Activated B cell treated with CpG ODN at 0.5 μM for 24 hours (primary cell): ENCODE data around the gene ELL2. TPM values are rescaled to one million over a fixed set of nuclear protein-coding genes. Genes with fewer than 3 reads are reported as not detected.

Experiments used
- ATAC-seq: fragments of 200-7000 bp; cut with Tn5 transposase; one replicate; pipeline ENCODE4 v1.10.0; 2021; ENCODE audit warnings: low read depth, mild to moderate bottlenecking, moderate library complexity
- CTCF ChIA-PET: fragments of 350-600 bp; sonication (Branson Sonifier 250); formaldehyde crosslinking; loops from one replicate; lab custom pipeline; 2021; ENCODE audit warnings: antibody characterized with exemption; lab: Charles Lee
- POLR2A ChIA-PET: fragments of 350-600 bp; sonication (Branson Sonifier 250); formaldehyde crosslinking; loops from one replicate; lab custom pipeline; 2021; ENCODE audit warnings: antibody characterized with exemption; lab: Charles Lee
- DNase-seq: peaks from one replicate; pipeline ENCODE4 v3.0.0; 2022
- H3K27ac Mint-ChIP-seq: one replicate; pipeline ENCODE4 v1.8.0; 2020; ENCODE audit warnings: mixed read lengths
- H3K27me3 Mint-ChIP-seq: one replicate; pipeline ENCODE4 v1.8.0; 2021; ENCODE audit warnings: mixed read lengths
- H3K36me3 Mint-ChIP-seq: one replicate; pipeline ENCODE4 v1.8.0; 2021; ENCODE audit warnings: low read depth, mixed read lengths
- H3K4me1 Mint-ChIP-seq: one replicate; pipeline ENCODE4 v1.8.0; 2021; ENCODE audit warnings: mixed read lengths
- H3K4me3 Mint-ChIP-seq: one replicate; pipeline ENCODE4 v1.8.0; 2020; ENCODE audit warnings: mild to moderate bottlenecking, mixed read lengths
- H3K9me3 Mint-ChIP-seq: one replicate; pipeline ENCODE4 v1.8.0; 2020; ENCODE audit warnings: mixed read lengths
- intact Hi-C: fragments of 100-400 bp; cut with micrococcal nuclease; formaldehyde crosslinking; loops from one replicate; pipeline ENCODE4 v1.15.1; 2024
- total RNA-seq: library from RNA; stranded (reverse); gene quantifications from 2 replicates; pipeline ENCODE4 v1.2.3, GENCODE V29; 2022
- TF ChIP-seq, protein P1 (sequence below): fragments of 200-600 bp; IDR thresholded peaks from one replicate; pipeline ENCODE4 v1.8.0; 2022; ENCODE audit warnings: antibody characterized with exemption, mild to moderate bottlenecking

Gene ELL2
- total RNA-seq, 1 donor from 2014 or later = 56.0 TPM

DNA sequence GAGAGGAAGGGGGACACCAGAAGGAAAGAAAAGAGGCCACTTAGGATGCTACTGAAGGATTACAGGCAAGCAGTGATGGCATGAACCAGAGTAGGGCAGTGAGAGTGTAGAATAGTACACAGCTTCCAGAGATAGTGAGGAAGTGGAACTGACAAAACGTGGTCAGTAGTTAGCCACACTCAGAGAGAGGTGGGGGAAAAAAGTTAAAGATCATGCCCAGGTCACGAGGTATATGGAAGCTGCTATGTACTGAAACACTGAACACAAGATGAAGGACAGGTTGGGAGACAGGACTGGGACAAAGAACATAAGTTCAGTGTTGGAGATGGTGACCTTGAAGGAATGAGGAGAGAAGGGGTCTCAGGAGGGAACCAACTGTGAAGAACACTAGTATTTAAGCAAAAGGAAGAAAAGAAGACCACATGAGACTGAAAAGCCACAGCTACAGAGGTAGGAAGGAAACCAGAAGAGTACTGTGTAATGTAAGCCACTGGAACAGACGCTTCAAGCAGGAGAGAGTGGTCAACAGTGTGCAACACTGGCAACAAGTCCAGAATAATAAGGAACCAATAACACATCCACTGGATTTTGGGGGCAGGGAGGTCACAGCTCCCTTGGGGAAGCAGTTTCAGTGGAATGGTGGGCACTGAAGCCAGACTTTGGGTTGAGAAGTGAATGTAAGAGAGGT, 45.5 kb downstream of the ELL2 start:
- H3K4me3 Mint-ChIP-seq = no peak overlapping the region
- H3K4me1 Mint-ChIP-seq = peaks cover 31% of the 10 kb centered on the region
- peaks cover 40% of the 10 kb centered on the region for H3K36me3 Mint-ChIP-seq
- no peak for ATAC-seq
- H3K27ac Mint-ChIP-seq = no peak overlapping the region
- intact Hi-C loops = no loop called here
- no peaks in the 10 kb centered on the region for H3K27me3 Mint-ChIP-seq
- DNase-seq = no peak
- no peaks in the 10 kb centered on the region for H3K9me3 Mint-ChIP-seq
- TF ChIP-seq, protein P1, sequence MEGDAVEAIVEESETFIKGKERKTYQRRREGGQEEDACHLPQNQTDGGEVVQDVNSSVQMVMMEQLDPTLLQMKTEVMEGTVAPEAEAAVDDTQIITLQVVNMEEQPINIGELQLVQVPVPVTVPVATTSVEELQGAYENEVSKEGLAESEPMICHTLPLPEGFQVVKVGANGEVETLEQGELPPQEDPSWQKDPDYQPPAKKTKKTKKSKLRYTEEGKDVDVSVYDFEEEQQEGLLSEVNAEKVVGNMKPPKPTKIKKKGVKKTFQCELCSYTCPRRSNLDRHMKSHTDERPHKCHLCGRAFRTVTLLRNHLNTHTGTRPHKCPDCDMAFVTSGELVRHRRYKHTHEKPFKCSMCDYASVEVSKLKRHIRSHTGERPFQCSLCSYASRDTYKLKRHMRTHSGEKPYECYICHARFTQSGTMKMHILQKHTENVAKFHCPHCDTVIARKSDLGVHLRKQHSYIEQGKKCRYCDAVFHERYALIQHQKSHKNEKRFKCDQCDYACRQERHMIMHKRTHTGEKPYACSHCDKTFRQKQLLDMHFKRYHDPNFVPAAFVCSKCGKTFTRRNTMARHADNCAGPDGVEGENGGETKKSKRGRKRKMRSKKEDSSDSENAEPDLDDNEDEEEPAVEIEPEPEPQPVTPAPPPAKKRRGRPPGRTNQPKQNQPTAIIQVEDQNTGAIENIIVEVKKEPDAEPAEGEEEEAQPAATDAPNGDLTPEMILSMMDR = no peak
- CTCF ChIA-PET = interaction anchor here (0.7 to 1.2 kb wide), 2 partner anchors 8 to 13 kb away, joined by 3 read pairs; no protein-coding TSS in a partner anchor
- POLR2A ChIA-PET = no interaction called here

DNA sequence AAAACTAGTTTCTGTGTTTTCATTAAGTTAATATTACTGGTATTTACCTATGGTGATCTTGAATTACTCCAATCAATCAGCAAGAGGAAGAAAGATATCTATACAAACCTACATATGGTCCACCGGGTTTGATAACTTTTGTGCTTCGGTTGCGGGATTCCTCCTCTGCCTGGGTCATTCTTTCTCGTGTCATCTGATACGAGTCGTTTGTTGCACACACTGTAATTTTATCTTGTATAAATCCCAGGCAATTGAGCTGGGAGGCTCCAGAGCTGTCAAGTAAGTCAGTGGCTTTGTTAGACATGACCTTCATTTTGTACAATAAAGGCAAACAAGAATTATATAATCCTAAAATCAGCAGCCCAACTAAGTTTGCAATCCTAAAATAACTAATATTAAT, 48.0 kb downstream of the ELL2 start:
- TF ChIP-seq, protein P1 = no peak
- peaks cover 20% of the 10 kb centered on the region for H3K4me1 Mint-ChIP-seq
- H3K27ac Mint-ChIP-seq = no peak overlapping the region
- peaks cover 42% of the 10 kb centered on the region for H3K36me3 Mint-ChIP-seq
- ChIA-PET POLR2A (no interaction called here), CTCF (no interaction called here)
- H3K9me3 Mint-ChIP-seq = no peaks in the 10 kb centered on the region
- no peaks in the 10 kb centered on the region for H3K27me3 Mint-ChIP-seq
- intact Hi-C loops = no loop called here
- ATAC-seq (no peak), DNase-seq (no peak)
- no peak overlapping the region for H3K4me3 Mint-ChIP-seq

DNA sequence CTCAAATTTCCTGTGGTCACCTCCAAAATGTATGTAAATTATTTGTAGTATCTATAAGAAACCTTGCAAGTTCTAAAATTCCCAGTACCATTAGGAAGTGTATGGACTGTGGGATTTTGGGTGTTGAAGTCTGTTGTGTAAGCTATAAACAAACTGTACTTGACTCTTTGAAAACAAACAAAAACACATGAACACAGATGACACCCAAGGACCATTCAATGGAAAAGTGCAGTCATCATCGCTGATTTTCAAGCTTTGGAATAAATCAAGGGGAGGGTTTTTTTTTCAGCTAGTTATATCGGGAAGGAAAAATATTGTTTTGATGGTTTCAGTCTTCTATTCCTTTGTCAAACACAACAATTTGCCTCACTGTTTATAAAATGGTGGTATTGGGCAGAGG, 49.6 kb downstream of the ELL2 start:
- intact Hi-C loops = no loop called here
- no peaks in the 10 kb centered on the region for H3K27me3 Mint-ChIP-seq
- no peak overlapping the region for H3K4me3 Mint-ChIP-seq
- TF ChIP-seq, protein P1 = no peak
- ChIA-PET CTCF (interaction anchor here (1.0 kb wide), 1 partner anchor 17 kb away, joined by 4 read pairs; no protein-coding TSS in a partner anchor), POLR2A (no interaction called here)
- no peaks in the 10 kb centered on the region for H3K9me3 Mint-ChIP-seq
- peaks cover 16% of the 10 kb centered on the region for H3K4me1 Mint-ChIP-seq
- DNase-seq = no peak
- H3K36me3 Mint-ChIP-seq = peaks cover 46% of the 10 kb centered on the region
- H3K27ac Mint-ChIP-seq = no peak overlapping the region
- no peak for ATAC-seq

DNA sequence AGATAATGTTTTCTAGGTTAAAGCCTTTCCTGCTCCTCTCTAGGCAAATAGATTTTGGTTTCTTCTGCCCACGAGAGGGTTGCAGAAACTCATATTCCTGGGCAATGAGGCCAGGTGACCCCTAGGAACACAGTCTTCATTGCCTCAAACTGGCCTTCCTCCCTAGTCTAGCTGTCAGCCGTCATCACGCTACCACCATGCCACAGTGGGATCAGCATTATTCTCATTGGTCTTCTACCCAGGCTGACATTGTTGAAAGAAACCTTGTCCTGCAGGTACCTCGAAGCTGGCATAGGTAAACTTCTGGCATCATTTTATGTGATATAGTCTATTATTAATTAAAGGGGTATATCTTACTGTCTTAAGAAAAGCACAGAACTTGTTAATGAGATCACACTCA, 51.1 kb downstream of the ELL2 start:
- ATAC-seq (no peak), DNase-seq (no peak)
- Mint-ChIP-seq H3K4me1 (peaks cover under 1% of the 10 kb centered on the region), H3K36me3 (peaks cover 49% of the 10 kb centered on the region), H3K9me3 (no peaks in the 10 kb centered on the region), H3K27me3 (no peaks in the 10 kb centered on the region), H3K27ac (no peak overlapping the region), H3K4me3 (no peak overlapping the region)
- CTCF ChIA-PET = no interaction called here
- POLR2A ChIA-PET = no interaction called here
- TF ChIP-seq, protein P1 = no peak
- intact Hi-C loops = no loop called here

DNA sequence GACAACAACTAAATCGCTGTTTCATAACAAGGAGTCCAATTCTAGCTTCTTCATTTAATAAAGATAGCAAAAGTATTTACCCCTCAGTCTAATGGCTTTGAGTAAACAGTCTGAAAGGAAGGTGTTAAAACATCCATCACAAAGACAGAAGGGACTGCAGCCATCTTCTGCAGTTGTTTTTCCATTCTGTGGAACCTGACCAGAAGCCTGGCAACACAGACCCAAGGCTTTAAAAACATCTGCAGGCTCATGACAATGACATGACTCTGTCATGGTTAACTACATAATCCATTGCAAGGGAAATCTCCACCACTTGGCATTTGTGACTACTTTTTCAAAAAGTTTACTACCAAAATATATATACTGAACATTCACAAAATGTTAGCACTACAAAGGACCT, 51.9 kb downstream of the ELL2 start:
- DNase-seq (no peak), ATAC-seq (no peak)
- Mint-ChIP-seq H3K36me3 (peaks cover 53% of the 10 kb centered on the region), H3K4me1 (no peaks in the 10 kb centered on the region), H3K27ac (no peak overlapping the region), H3K9me3 (no peaks in the 10 kb centered on the region), H3K27me3 (no peaks in the 10 kb centered on the region), H3K4me3 (no peak overlapping the region)
- ChIA-PET POLR2A (no interaction called here), CTCF (no interaction called here)
- intact Hi-C loops = no loop called here
- TF ChIP-seq, protein P1 = no peak
